GM18505 (cell line): ENCODE measurements around the gene SFTA2.

Experiments
- ATAC-seq: cut with Tn5 transposase; IDR thresholded peaks from one replicate; pipeline ENCODE4 v1.9.1; 2021; ENCODE audit not compliant: unreplicated experiment
- POLR2A ChIP-seq: IDR thresholded peaks from 4 replicates; pipeline ENCODE4 v1.6.1; 2011; ENCODE audit warnings: borderline replicate concordance; ENCODE audit not compliant: insufficient read depth, insufficient read length; ENCODE audit errors: extremely low read depth

The SFTA2 gene

DNA sequence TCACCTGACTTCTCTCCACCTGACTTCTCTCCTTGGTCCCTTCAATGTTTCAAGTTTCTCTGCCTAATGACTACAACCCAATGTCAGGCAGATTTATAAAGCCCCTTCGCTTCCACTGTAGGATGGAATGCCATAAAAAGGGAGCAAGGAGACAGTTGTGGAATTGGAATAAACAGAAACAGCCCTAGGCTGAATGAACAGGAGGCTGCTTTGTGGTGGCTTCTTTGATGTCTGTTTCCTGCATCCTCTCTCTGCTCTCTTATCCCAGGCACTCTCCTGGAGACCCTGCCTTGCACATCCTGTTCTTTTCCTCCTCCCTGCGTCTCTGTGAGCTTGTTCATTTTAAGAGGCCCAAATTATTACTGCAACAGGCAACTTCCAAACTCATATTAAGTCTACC lies 25.7 kb upstream of the SFTA2 start:
- no peak for ATAC-seq

GRCh38 chr6:30955367-30956042 lies 23.5 kb upstream of the SFTA2 start:
- TF ChIP-seq POLR2A = peak; percentile 65
- peak; percentile 86 for ATAC-seq

More for the DNA sequence above, 25.7 kb upstream of the SFTA2 start:
- TF ChIP-seq POLR2A = no peak

GRCh38 chr6:30954631-30955366 lies 22.8 kb upstream of the SFTA2 start:
- no peak for ATAC-seq
- TF ChIP-seq POLR2A = no peak

- ATAC-seq = no peak
- no peak for TF ChIP-seq POLR2A
Observed at GRCh38 chr6:30951907-30952469, 20.0 kb upstream of the SFTA2 start.

GRCh38 chr6:30948811-30949210 lies 16.8 kb upstream of the SFTA2 start:
- ATAC-seq = no peak

DNA sequence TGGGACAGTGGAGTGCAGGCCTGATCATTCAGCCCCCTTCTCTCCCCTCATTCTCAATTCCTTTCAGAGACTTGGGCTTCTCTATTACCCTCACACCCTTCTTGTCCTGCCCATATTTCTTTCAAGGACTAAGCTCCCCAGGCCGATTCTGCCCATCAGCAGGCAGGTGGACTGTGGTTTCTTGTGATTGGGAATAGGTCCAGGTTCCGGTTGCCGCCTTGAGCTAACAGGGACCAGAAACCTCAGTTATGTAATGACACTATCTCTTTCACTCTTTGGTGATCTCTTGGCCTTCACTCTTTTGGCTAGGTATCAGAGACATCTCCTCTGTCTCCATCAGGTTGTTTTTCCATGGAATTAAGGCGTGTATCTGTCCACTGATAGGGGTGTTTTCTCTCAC lies 15.3 kb upstream of the SFTA2 start:
- no peak for TF ChIP-seq POLR2A
- no peak for ATAC-seq

More at GRCh38 chr6:30948811-30949210, 16.8 kb upstream of the SFTA2 start:
- no peak for TF ChIP-seq POLR2A

- no peak for ATAC-seq
- TF ChIP-seq POLR2A = no peak
Observed at GRCh38 chr6:30945281-30945680, 13.3 kb upstream of the SFTA2 start.

GRCh38 chr6:30944051-30944450 lies 12.1 kb upstream of the SFTA2 start:
- no peak for ATAC-seq
- TF ChIP-seq POLR2A = no peak

DNA sequence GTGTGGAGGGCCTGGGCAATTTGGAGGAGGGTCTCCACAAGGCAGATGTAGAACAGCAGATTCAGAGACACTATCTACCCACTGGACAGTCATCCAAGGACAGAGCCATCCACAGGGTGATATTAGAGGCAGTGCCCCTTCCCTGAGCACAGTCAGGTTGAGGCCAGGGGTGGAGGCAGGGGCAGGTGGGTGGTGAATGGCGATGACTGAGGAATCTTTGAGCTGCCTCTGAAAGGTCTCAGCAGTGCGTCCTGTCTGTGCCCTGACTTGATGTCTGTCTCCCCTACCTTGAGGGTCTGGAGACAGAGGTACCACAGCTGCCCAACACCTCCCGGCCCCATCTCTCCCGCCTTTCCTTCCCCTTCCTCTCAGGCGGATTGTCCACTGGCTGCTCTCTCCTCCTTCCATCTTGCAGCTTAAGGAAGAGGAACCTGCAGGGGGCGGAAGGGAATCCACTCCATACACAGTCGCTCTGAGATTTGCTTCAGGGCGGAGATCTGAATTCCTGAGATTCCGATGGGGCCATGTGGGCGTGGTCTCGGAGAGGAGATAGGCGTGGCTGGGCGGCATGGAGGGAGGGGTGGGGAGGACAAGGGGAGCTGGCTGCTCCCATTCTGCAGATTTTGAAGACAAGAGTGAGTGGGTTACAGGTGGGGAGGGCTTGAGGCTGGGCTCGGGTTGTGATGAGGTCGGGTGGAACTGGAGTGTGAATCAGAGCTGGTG lies 10.5 kb upstream of the SFTA2 start:
- no peak for TF ChIP-seq POLR2A
- no peak for ATAC-seq

GRCh38 chr6:30940361-30940986 lies 8.5 kb upstream of the SFTA2 start, which contains the start of gene MUCL3:
Gene MUCL3, plus strand, starts transcription at chr6:30940973. Its CDS starts 27 bp downstream, at chr6:30941000.
- no peak for TF ChIP-seq POLR2A
- ATAC-seq = no peak

DNA sequence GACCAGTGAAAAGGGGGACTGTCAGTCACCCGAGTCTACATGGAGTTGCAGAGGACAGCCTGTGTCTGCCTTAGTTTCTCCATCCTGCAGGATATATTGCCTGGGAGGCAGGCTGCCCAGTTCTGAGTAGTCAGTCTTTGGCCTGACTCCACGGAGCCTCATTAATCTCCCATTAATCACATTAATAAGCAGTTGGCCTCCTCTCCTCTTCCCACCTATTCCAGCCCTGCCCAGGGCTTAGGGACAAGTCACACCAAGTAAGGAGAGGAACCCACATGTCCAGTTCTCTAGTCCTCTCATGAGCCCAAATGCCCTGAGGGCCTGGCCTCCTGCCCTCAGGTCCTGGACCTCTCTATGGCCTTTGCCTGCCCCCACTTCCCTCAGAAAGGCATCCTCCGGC lies 7.5 kb upstream of the SFTA2 start:
- no peak for TF ChIP-seq POLR2A
- ATAC-seq = no peak

- no peak for ATAC-seq
- no peak for TF ChIP-seq POLR2A
Observed at GRCh38 chr6:30938730-30939129, 6.8 kb upstream of the SFTA2 start.

GRCh38 chr6:30937265-30937664 lies 5.3 kb upstream of the SFTA2 start:
- ATAC-seq = no peak
- no peak for TF ChIP-seq POLR2A
